PC-3 (cell line): ENCODE measurements around the gene ZNF800.

Experiments used
- CTCF ChIP-seq: fragments of 300-600 bp; sonication (generic); conservative IDR thresholded peaks from 2 replicates; pipeline ENCODE4 v1.5.1; 2017; ENCODE audit warnings: antibody characterized with exemption, low read depth, mild to moderate bottlenecking, low read length
- EZH2 ChIP-seq: fragments of 300-600 bp; sonication (generic); IDR thresholded peaks from one replicate; pipeline ENCODE4 v1.6.1; 2017; ENCODE audit warnings: antibody characterized with exemption, mild to moderate bottlenecking, low read length; ENCODE audit not compliant: unreplicated experiment
- EZH2phosphoT487 ChIP-seq: fragments of 300-600 bp; sonication (generic); IDR thresholded peaks from 2 replicates; pipeline ENCODE4 v1.6.1; 2018; ENCODE audit warnings: mild to moderate bottlenecking, antibody characterized with exemption, low read length, borderline replicate concordance

- TF ChIP-seq EZH2 = no peak
- no peak for TF ChIP-seq CTCF
- no peak for TF ChIP-seq EZH2phosphoT487
These were observed 47.7 kb upstream of the ZNF800 start for GRCh38 chr7:127440206-127440605.
